Uterus (tissue), 2 donors: ENCODE data around the gene RBM26.

Source experiments
- CTCF ChIP-seq, 4 experiments: fragments of 200-600 bp in 2 of 4; fragments of 450-650 bp in 2 of 4; sonication (generic) in 2 of 4; IDR thresholded peaks; one replicate each; pipeline ENCODE4 v1.5.1; 2016 to 2019; ENCODE audit warnings: antibody characterized with exemption in 4 of 4, mild to moderate bottlenecking in 2 of 4, moderate library complexity in 1 of 4
- POLR2A ChIP-seq, 2 donors: fragments of 450-650 bp; IDR thresholded peaks; one replicate each; pipeline ENCODE4 v1.6.1; 2016; ENCODE audit warnings: antibody characterized with exemption in 2 of 2, mild to moderate bottlenecking in 1 of 2, moderate library complexity in 1 of 2

GRCh38 chr13:79445968-79446645 lies 40.1 kb upstream of the RBM26 start:
- TF ChIP-seq CTCF (IDR thresholded peaks at IDR 0.05) = no peak
- no peak for TF ChIP-seq POLR2A (IDR thresholded peaks at IDR 0.05)
